ENCODE data around the gene NCOA3.
"Not testable (repeated sequence)": the region's sequence is repeated elsewhere in the genome, so short reads cannot be mapped to it uniquely, and the experiment has no call there.

NCOA3 gene

GRCh38 chr20:47561603-47562583, 60.2 kb downstream of the NCOA3 start:
- DNase-seq (ENCODE audit: low read depth in 3 of 3, low spot score in 1 of 3), result no peak

GRCh38 chr20:47566269-47566668, 64.6 kb downstream of the NCOA3 start:
- no peak for DNase-seq (ENCODE audit: low read depth in 3 of 3, low spot score in 1 of 3)

GRCh38 chr20:47568019-47568418, 66.3 kb downstream of the NCOA3 start:
- no peak for DNase-seq (ENCODE audit: low read depth in 3 of 3, low spot score in 1 of 3)

DNA sequence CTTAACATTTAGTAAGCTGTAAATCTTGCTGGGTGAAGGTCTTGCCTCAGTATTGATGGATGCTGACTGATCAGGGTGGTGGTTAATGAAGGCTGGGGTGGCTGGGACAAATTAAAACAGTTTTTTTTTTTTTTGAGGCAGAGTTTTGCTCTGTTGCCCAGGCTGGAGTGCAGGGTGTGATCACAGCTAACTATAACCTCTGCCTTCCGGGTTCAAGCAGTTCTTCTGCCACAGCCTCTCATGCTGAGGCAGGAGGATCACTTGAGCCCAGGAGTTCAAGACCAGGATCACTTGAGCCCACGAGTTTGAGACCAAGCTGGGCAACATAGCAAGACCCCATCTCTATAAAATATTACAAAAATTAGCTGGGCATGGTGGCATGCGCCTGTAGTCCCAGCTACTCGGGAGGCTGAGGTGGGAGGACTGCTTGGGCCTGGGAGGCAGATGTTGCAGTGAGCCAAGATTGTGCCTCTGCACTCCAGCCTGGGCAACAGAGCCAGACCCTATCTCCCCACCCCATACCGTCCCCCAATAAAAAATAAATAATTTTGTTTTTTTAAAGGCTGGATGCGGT, 67.2 kb downstream of the NCOA3 start:
- no peak for DNase-seq (ENCODE audit: low read depth in 3 of 3, low spot score in 1 of 3)

DNA sequence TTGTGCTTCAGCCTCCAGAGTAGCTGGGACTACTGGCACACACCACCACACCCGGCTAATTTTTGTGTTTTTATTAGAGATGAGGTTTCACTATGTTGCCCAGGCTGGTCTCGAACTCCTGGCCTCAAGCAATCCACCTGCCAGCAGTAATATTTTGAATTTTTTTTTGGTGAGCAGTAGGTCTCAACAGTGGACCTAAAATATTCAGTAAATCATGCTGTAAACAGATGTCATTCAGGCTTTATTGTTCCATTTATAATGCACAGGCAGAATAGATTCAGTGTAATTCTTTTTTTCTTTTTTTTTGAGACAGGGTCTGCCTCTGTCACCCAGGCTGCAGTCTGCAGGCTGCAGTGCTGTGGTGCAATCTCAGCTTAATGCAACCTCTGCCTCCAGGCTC, 69.7 kb downstream of the NCOA3 start:
- no peak for DNase-seq (ENCODE audit: low read depth in 3 of 3, low spot score in 1 of 3)

- no peak for DNase-seq (ENCODE audit: low read depth in 3 of 3, low spot score in 1 of 3)
Observed at GRCh38 chr20:47572105-47572729, 70.5 kb downstream of the NCOA3 start.

GRCh38 chr20:47573559-47573958, 71.9 kb downstream of the NCOA3 start:
- no peak for DNase-seq (ENCODE audit: low read depth in 3 of 3, low spot score in 1 of 3)

GRCh38 chr20:47574616-47575364, 73.1 kb downstream of the NCOA3 start:
- DNase-seq (ENCODE audit: low read depth in 3 of 3, low spot score in 1 of 3), result no peak

GRCh38 chr20:47576516-47577033, 74.9 kb downstream of the NCOA3 start:
- no peak for DNase-seq (ENCODE audit: low read depth in 3 of 3, low spot score in 1 of 3)

GRCh38 chr20:47577314-47577713, 75.6 kb downstream of the NCOA3 start:
- no peak for DNase-seq (ENCODE audit: low read depth in 3 of 3, low spot score in 1 of 3)

GRCh38 chr20:47578543-47578942, 76.9 kb downstream of the NCOA3 start:
- DNase-seq (ENCODE audit: low read depth in 3 of 3, low spot score in 1 of 3), result no peak

- DNase-seq (ENCODE audit: low read depth in 3 of 3, low spot score in 1 of 3), result not testable (repeated sequence)
Observed at GRCh38 chr20:47580686-47581085, 79.0 kb downstream of the NCOA3 start.

GRCh38 chr20:47581090-47581489, 79.4 kb downstream of the NCOA3 start:
- DNase-seq (ENCODE audit: low read depth in 3 of 3, low spot score in 1 of 3), result no peak

GRCh38 chr20:47583551-47583950, 81.9 kb downstream of the NCOA3 start:
- DNase-seq (ENCODE audit: low read depth in 3 of 3, low spot score in 1 of 3), result no peak

DNA sequence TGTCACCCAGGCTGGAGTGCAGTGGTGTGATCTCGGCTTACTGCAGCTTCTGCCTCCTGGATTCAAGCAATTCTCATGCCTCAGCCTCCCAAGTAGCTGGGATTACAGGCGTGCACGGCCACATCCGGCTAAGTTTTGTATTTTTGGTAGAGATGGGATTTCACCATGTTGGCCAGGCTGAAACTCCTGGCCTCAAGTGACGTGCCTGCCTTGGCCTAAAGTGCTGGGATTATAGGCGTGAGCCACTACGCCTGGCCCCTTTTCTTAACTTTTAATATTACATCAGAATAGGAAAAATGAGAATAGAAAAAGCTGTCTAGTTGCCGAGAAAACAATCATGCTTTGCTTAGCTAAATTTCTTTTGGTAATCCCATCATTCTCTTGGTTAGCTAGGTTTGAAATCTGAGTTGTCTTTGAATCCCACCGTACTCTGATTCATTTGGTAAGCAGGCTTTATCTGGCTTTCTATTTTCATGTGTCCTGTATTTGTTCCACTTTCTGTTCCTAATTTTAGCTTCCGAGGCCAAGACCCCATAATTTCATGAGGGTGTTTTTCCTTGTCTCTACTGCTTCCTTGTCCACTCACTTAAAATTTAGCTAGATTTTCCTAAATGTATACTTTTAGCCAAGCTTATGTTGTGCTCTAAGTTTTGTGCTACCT, 83.5 kb downstream of the NCOA3 start:
- no peak for DNase-seq (ENCODE audit: low read depth in 3 of 3, low spot score in 1 of 3)

- no peak for DNase-seq (ENCODE audit: low read depth in 3 of 3, low spot score in 1 of 3)
Observed at GRCh38 chr20:47586649-47587294, 85.1 kb downstream of the NCOA3 start.

DNA sequence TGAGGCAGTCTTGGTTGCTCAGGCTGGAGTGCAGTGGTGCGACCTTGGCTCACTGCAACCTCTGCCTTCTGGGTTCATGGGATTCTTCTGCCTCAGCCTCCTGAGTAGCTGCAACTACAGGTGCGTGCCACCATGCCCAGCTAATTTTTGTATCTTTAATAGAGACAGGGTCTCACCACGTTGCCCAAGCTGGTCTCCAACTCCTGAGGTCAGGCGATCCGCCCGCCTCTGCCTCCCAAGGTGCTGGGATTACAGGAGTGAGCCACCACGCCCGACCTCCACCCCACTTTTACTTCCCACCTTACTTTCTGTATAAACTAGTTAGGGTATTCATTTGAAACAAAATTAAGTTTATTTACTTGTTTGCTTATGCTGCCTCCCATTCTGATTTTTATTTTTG, 86.5 kb downstream of the NCOA3 start:
- DNase-seq (ENCODE audit: low read depth in 3 of 3, low spot score in 1 of 3), result no peak

GRCh38 chr20:47591231-47591630, 89.5 kb downstream of the NCOA3 start:
- DNase-seq (ENCODE audit: low read depth in 3 of 3, low spot score in 1 of 3), result no peak

GRCh38 chr20:47594157-47594556, 92.5 kb downstream of the NCOA3 start:
- no peak for DNase-seq (ENCODE audit: low read depth in 3 of 3, low spot score in 1 of 3)

GRCh38 chr20:47595138-47595537, 93.5 kb downstream of the NCOA3 start:
- DNase-seq (ENCODE audit: low read depth in 3 of 3, low spot score in 1 of 3), result not testable (repeated sequence)
